HG03135 (cell line): ENCODE results near the gene SH2D2A.

ENCODE experiments used
- ATAC-seq: cut with Tn5 transposase; IDR thresholded peaks from one replicate; pipeline ENCODE4 v1.9.1; 2021; ENCODE audit warnings: mild to moderate bottlenecking, moderate library complexity; ENCODE audit not compliant: unreplicated experiment

The SH2D2A gene

DNA sequence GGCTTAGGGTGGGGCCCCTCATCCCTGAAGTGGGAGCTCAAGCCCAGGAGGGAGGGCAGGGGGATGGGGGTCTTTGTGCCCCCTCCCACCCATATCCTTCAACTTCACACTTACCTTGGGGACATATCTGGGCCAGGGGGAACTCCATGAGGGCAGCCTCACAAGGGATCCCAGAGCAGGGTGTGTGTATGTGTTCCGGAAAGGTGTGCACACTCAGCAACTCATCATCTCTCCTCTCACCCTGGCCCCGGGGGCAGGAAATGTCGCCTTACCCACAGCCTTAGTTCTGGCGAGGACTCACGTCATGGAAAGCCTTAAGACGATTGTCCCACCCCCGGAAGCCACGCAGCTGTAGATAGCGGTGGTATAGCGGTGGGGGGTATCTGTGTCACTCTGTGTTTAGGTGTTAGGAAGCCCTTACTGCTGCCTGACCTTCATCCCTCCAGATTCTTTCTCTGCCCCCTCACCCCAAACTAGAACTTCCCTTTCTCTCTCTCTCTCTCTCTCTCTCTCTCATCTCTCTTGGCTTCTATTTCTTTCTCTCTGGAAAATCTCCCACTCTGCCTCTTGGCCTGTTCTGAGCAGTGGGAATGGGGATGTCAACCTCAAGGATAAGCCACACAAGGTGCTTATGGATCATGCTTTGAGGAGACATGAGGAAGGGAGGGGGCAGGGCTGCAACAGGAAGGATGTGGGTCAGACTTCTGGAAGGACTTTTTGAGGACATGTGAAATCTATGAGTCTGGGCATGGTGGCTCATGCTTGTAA lies at the start of gene SH2D2A:
Gene SH2D2A, minus strand, starts transcription at position 288 of the 768 bp plus-strand sequence. Its CDS starts 140 bp downstream, at position 148.
- ATAC-seq: peak; percentile 87

- no peak for ATAC-seq
These were observed 49.2 kb upstream of the SH2D2A start for GRCh38 chr1:156865865-156866248.

GRCh38 chr1:156865258-156865657 lies 48.6 kb upstream of the SH2D2A start:
- no peak for ATAC-seq

- ATAC-seq: no peak
These were observed 48.1 kb upstream of the SH2D2A start for GRCh38 chr1:156864796-156865195.

DNA sequence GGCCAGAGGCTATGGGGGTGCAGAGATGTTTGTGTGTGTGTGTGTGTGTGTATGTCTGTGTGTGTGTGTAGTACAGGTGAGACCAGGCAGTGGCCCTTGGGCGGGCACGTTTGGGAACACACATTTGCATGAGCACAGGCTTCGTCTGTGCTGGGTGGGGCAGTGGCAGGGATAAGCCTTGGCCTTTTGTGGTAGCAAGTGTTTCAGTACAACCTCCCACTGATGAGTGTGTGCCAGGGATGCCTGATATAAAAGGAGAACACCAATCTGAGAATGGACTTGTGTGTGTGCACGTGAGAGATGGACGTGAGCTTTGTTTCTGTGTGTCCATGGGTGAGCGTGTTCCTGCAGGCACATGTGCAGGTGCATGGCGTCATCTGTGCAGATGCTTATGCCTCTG lies 47.0 kb upstream of the SH2D2A start:
- ATAC-seq: no peak

GRCh38 chr1:156862997-156863599 lies 46.5 kb upstream of the SH2D2A start:
- no peak for ATAC-seq

DNA sequence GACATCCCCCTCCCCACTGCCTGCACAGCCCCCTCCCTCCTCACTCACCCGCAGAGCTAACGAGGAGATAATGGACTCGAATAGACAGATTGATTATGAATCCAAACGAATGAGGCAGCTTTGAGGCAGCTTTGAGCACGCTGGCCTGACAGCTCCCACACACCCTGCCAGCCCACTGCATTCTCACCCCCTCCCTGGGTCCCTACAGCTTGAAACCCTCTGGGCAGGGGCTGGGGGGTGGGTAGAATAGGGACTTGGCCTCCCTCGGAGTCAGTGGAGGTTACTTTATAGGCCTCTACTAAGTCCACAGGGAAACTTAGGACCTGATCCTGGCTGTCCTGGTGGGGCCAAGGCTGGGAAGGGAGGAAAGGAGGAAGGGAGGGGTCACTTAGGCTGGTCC lies 45.9 kb upstream of the SH2D2A start:
- no peak for ATAC-seq

DNA sequence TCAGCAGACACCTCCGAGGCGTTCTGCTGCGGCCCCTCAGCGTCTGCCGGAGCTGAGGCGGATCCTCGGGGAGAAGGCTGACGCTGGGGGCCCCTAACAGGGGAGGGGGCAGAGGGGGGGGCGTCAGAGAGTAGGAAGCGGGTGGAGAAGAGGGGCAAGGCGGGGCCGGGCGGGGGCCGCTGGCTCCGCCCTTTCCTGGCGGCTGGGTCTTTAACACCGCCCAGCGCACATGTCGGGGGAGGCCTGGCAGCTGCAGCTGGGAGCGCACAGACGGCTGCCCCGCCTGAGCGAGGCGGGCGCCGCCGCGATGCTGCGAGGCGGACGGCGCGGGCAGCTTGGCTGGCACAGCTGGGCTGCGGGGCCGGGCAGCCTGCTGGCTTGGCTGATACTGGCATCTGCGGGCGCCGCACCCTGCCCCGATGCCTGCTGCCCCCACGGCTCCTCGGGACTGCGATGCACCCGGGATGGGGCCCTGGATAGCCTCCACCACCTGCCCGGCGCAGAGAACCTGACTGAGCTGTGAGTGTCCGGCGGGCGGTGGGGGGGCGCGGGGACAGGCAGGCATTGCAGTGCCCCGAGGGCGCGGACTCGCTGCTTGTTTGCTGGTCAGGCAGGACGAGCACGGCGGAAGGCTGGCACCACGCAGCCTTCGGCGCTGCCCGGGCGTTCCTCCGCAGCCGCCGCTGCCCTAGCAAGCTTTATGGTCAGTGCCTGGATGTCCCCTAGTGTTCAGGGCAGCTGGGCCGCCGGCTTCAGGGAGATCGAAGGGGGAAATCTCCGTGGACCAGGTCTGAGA lies 44.2 kb upstream of the SH2D2A start, which contains the start of gene NTRK1:
Gene NTRK1, plus strand, starts transcription at position 238 of the 796 bp plus-strand sequence. Its CDS starts 70 bp downstream, at position 308.
- ATAC-seq: no peak

DNA sequence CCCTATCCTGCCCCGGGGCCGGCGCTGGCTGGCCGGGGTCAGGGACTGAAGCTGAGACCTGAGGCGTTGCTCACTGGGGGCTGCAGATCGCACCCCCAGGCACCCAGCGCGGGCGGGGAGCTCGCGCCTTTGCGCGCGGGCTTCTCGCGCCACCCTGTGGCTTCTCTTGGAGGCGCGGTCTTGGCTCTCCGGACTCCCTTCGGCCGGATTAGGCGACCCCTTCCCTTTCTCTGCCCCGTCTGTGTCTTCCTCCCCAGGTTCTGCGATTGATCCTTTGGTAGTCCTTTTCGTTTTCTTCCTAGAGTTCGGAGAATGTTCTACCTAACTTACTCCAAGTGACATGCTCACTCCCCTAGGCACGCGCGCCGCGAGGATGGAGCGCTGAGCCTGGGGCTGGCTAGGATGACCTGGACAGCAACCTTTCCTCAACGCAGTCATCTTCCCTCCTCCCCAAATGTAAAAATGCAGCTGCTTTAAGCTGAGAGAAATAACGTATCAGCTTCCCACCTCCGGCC lies 43.5 kb upstream of the SH2D2A start:
- no peak for ATAC-seq

DNA sequence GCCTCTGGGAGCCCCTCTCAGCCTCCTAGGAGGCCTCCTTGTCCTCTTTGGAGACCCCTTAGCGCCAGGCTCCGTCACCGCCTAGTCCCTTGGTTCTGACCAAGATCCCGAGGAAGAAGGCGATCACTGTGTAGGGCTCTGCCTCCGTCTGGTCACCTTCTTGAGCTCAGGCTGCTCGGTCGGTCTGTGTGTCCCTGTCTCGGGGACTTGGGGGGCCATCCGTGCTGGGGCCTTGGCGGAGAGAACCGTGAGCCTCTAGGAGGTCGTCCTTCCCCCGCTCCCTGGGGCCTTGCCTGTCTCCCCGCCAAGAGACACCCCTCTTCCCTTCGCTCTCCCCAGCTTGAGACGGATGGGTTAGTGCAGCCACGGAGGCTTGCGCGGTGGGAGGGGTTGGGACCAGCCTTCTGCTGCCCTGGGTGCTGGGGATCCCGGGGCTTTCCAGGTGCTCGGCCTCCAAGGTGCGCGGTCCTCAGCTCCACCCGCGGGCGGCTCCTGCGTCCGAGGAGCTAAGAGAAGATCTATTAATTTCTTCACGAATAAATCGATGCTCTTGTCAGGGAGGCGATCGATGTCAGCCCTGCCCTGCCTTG lies 43.0 kb upstream of the SH2D2A start:
- ATAC-seq: no peak

DNA sequence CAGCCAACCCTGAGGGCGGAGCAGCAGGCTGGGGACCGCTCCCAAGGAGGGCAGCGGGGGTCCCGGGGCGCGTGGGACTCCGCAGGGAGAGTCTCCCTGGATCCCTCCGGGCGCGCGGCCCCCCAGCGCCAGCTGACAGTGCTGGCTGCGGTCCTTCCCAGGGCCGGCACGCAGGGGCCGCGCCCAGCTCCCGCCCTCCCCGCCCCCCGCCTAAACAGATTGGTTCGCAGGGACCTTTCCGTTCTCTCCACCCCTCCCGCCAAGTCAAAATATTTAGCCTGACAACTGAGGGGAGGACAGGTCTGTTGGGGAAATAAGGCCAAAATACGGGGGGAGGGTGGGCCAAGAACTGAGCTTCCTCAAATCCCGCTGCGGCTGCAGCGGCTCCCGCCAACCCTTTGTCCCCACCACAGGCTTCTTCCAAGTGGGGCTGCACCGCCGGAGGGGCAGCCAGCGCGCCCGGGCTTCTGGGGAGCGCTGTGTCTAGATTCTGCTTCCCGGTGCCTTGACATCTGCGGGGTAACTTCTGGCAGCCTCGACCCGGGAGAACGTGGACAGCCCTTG lies 42.4 kb upstream of the SH2D2A start, which contains the start of gene INSRR:
Gene INSRR, minus strand, starts transcription at position 159 of the 564 bp plus-strand sequence. CDS start 496 bp downstream, outside the sequence.
- no peak for ATAC-seq

- ATAC-seq: no peak
These were observed 41.9 kb upstream of the SH2D2A start for GRCh38 chr1:156858555-156858956.

- no peak for ATAC-seq
These were observed 40.9 kb upstream of the SH2D2A start for GRCh38 chr1:156857532-156857931.

DNA sequence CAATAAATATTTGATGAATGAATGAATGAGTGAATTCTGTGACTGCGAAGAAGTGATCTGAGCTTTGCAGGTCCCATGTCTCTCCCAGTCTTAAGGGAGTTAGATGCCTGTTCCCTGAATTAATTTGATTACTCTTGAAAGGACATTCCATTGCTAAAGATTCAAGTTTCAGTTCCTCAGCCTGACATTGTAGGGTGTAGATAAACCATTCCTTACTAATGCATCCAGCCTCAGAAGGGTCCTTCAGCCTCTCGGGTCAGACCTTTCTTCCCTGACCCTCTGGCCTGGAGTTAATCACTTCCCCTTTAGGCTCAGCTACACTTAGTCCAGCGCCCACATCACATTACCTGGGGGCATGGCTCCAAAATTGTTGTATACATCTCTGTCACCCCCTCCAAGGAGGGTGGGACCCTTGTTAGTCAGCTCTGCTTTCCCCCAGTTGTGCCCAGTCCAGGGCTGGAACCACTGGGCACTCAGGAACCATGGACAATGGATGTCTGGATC lies 39.7 kb upstream of the SH2D2A start:
- ATAC-seq: no peak

- ATAC-seq: no peak
These were observed 38.0 kb upstream of the SH2D2A start for GRCh38 chr1:156854634-156855033.

- no peak for ATAC-seq
These were observed 37.1 kb upstream of the SH2D2A start for GRCh38 chr1:156853761-156854160.

DNA sequence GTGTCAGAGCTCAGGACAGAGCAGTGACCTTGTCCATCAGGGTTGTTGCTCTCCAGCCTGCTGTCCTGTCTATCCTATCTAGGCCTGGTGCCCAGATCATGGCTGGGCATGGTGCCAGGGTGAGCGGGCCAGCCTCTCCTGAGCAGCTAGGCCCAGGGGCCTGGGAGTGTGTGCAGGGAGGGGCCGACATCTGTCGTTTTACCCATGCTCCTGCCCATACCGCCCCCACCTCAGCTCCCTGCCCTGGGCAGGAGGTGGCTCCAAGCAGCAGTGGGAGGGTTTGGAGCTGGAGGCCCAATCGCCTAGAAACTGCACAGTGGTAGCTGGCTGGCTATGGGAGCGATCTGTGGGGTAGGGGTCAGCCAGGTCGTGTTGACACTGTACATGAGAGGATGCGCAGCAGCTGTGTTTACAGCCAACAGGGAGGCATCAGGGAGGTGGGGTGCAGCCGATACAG lies 35.8 kb upstream of the SH2D2A start:
- no peak for ATAC-seq

DNA sequence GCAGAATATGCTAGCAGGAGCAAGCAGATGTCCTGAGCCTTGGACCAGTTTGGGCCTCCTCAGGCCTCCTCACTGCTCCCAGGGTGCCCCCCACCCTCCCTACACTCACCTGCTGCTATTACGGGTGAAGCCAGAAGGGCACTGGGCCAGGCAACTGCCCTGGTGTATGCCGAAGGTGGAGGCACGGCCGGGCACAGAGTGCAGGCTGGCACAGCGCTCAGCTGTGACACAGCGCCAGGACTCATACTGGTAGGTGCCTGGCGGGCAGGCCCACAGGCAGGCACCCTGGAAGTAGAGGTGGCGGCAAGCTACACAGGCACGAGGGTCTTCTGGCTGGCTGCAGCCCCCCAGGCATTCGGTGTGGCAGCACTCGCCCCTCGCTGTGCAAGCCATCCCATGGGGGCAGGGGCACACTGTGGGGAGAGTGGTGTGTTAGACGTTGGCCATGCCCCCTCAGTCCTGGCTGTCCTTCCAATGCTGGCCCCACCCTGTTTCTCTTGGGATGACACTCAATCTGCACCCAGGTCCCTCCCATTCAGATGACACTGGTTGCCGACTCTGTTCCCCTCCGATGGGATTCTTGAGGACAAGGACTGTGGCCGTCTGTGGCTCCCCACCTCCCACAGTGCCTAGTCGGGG lies 35.2 kb upstream of the SH2D2A start:
- ATAC-seq: no peak

GRCh38 chr1:156849151-156849496 lies 32.5 kb upstream of the SH2D2A start:
- no peak for ATAC-seq
